Hepatocyte (in vitro differentiated cells): Measurements from ENCODE around the gene NR2C1.

ENCODE experiments used
- CTCF ChIP-seq: fragments of 200-600 bp; sonication (generic); IDR thresholded peaks from 2 replicates; pipeline ENCODE4 v1.5.1; 2016; ENCODE audit warnings: antibody characterized with exemption, mild to moderate bottlenecking; ENCODE audit not compliant: poor library complexity
- EZH2 ChIP-seq: fragments of 200-600 bp; sonication (generic); IDR thresholded peaks from 2 replicates; pipeline ENCODE4 v1.6.1; 2016; ENCODE audit warnings: antibody characterized with exemption, mild to moderate bottlenecking, borderline replicate concordance
- EZH2phosphoT487 ChIP-seq: fragments of 200-600 bp; sonication (generic); IDR thresholded peaks from one replicate; pipeline ENCODE4 v1.6.1; 2018; ENCODE audit warnings: antibody characterized with exemption, mild to moderate bottlenecking, low read depth, moderate library complexity; ENCODE audit not compliant: unreplicated experiment, severe bottlenecking

- no peak for TF ChIP-seq CTCF
- no peak for TF ChIP-seq EZH2phosphoT487
- no peak for TF ChIP-seq EZH2
Measured at GRCh38 chr12:95002754-95003153, 70.7 kb downstream of the NR2C1 start.
